A549 (cell line): Measurements from ENCODE around the gene PARD3B.

ENCODE experiments used
- EHMT2 ChIP-seq: fragments of 200-600 bp; sonication (generic); IDR thresholded peaks from 2 replicates; pipeline ENCODE4 v1.6.1; 2016; ENCODE audit warnings: antibody characterized with exemption, low read depth, mild to moderate bottlenecking, moderate library complexity
- EP300 ChIP-seq, 2 experiments: fragments of >200 bp; sonication (Bioruptor Twin); formaldehyde crosslinking; IDR thresholded peaks; 2 replicates in 1 of 2; 3 replicates in 1 of 2; pipeline ENCODE4 v1.6.1; 2016 to 2017
- NFE2L2 ChIP-seq: fragments of 150-350 bp; conservative IDR thresholded peaks from 2 replicates; pipeline ENCODE4 v1.6.1; 2014; ENCODE audit warnings: low read length
- POLR2A ChIP-seq: IDR thresholded peaks from 2 replicates; pipeline ENCODE4 v1.6.1; 2012; ENCODE audit warnings: mild to moderate bottlenecking, low read length
- RAD21 ChIP-seq, 2 experiments: fragments of >200 bp in 1 of 2; sonication (Bioruptor Twin) in 1 of 2; formaldehyde crosslinking in 1 of 2; IDR thresholded peaks in 1 of 2; conservative IDR thresholded peaks in 1 of 2; 2 replicates in 1 of 2; 3 replicates in 1 of 2; pipeline ENCODE4 v1.6.1; 2012 to 2018; ENCODE audit warnings: inconsistent platforms in 1 of 2
- RFX5 ChIP-seq: fragments of 450-650 bp; IDR thresholded peaks from 2 replicates; pipeline ENCODE4 v1.7.1; 2014; ENCODE audit warnings: antibody characterized with exemption, mild to moderate bottlenecking, moderate library complexity
- ZNF302 ChIP-seq: fragments of 250-450 bp; sonication (Bioruptor Pico); IDR thresholded peaks from 2 replicates; pipeline ENCODE4 v1.9.0; 2021; ENCODE audit warnings: inconsistent platforms, mild to moderate bottlenecking, moderate library complexity
- TF ChIP-seq, protein P1 (sequence below): fragments of >200 bp; sonication (Bioruptor Twin); formaldehyde crosslinking; IDR thresholded peaks from 3 replicates; pipeline ENCODE4 v1.5.1; 2016

DNA sequence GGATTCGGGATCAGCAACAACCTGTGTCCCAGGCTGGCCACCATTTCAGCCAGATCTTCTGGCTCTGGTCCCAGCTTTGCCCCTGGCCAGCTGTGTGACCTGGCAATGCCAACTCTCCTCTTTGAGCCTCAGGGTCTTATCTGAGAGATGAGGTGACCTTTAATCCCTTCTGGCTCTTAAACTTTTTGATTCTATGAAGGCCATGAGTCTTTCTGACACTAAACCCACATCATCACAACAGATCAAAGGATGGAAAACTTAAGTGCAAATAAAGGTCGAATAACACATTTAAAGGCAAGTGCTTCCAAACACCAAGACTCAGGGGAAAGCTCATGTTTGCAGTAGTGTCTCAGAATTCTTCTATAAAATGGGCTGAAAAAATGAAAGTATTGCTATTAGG lies 645.3 kb downstream of the PARD3B start:
- TF ChIP-seq, protein P1, sequence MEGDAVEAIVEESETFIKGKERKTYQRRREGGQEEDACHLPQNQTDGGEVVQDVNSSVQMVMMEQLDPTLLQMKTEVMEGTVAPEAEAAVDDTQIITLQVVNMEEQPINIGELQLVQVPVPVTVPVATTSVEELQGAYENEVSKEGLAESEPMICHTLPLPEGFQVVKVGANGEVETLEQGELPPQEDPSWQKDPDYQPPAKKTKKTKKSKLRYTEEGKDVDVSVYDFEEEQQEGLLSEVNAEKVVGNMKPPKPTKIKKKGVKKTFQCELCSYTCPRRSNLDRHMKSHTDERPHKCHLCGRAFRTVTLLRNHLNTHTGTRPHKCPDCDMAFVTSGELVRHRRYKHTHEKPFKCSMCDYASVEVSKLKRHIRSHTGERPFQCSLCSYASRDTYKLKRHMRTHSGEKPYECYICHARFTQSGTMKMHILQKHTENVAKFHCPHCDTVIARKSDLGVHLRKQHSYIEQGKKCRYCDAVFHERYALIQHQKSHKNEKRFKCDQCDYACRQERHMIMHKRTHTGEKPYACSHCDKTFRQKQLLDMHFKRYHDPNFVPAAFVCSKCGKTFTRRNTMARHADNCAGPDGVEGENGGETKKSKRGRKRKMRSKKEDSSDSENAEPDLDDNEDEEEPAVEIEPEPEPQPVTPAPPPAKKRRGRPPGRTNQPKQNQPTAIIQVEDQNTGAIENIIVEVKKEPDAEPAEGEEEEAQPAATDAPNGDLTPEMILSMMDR: no peak
- TF ChIP-seq ZNF302 (CRISPR knock-in tag): no peak
- no peak for TF ChIP-seq RAD21 (conservative IDR thresholded peaks at IDR 0.05 in 1 of 2, IDR thresholded peaks at IDR 0.05 in 1 of 2)
- TF ChIP-seq EHMT2: no peak
- TF ChIP-seq POLR2A: no peak
- TF ChIP-seq NFE2L2: no peak
- no peak for TF ChIP-seq RFX5
- TF ChIP-seq EP300 (IDR thresholded peaks at IDR 0.05): no peak
